ENCODE measurements around the gene PLPP2. TPM values are rescaled to one million over a fixed set of nuclear protein-coding genes. Genes with fewer than 3 reads are reported as not detected.

Gene PLPP2
- total and polyA plus RNA-seq, 2 of the 13 experiments (the other 11 are each of a cell fraction or from before 2014, with no cell fraction given), result not detected

GRCh38 chr19:315811-316210, 24.6 kb upstream of the PLPP2 start:
- ATAC-seq, result no peak
- H4K20me1 ChIP-seq (ENCODE audit: insufficient read depth, low read length), result 0 out of 2 replicates have a peak, but pooled peaks cover 7% of the 10 kb centered on the region
- intact Hi-C loops (cut with micrococcal nuclease; ENCODE audit: unreplicated experiment) (no loop called here), in situ Hi-C loops (cut with HindIII; ENCODE audit: extremely low pct_ligation_motif_present, low pct_unique_long_range_greater_than_20kb) (no loop called here)
- TF ChIP-seq ZNF317 (CRISPR knock-in tag; IDR thresholded peaks at IDR 0.05) (peak; percentile 70; the same call in 1 of the 2 replicates), NFE2 (CRISPR knock-in tag; IDR thresholded peaks at IDR 0.05) (no peak)
- no peaks in the 10 kb centered on the region for H3K9me3 ChIP-seq (ENCODE audit: low read length)
- no peak for DNase-seq (ENCODE audit: low spot score)
- peaks cover 16 to 35% of the 10 kb centered on the region in 2 experiments for H3K36me3 ChIP-seq (replicated peaks in 1 of 2; ENCODE audit: control insufficient read depth in 1 of 2, insufficient read depth in 2 of 2, low read length in 2 of 2)
- H3K27ac ChIP-seq (ENCODE audit: extremely low read length, insufficient read depth, low read length), result no peak overlapping the region
- H3K79me2 ChIP-seq (ENCODE audit: insufficient read depth, low read length), result no peaks in the 10 kb centered on the region
- no peak overlapping the region for H3K9ac ChIP-seq (ENCODE audit: insufficient read depth, low read depth, low read length)
- H3K4me1 ChIP-seq (ENCODE audit: insufficient read depth, low read length), result no peaks in the 10 kb centered on the region
- WGBS (ENCODE audit: low lambda C conversion rate), result 94% methylated on average over 8 of the region's 8 CpGs
- no peak overlapping the region for H3K4me3 ChIP-seq (replicated peaks in 1 of 3; ENCODE audit: insufficient read depth in 1 of 3, low read depth in 2 of 3, low read length in 3 of 3)
- H3K27me3 ChIP-seq (ENCODE audit: control insufficient read depth in 1 of 2, insufficient read depth in 2 of 2, low read length in 2 of 2), result no peaks in the 10 kb centered on the region
- ChIA-PET CTCF (ENCODE audit: low intra/inter-chr PET ratio, low total read pairs) (no interaction called here), POLR2A (no interaction called here)
- H2AFZ ChIP-seq (ENCODE audit: low read length), result no peak overlapping the region
- no peak overlapping the region for H3K4me2 ChIP-seq (ENCODE audit: low read depth, low read length)
- no TSS peak for BruUV-seq (replicated peaks)
- FAIRE-seq, result no peak

- no peak overlapping the region for H3K4me2 ChIP-seq (ENCODE audit: low read depth, low read length)
- ATAC-seq, result no peak; the same call in 2 of the 3 replicates
- FAIRE-seq, result no peak
- TF ChIP-seq ZNF33A (CRISPR knock-in tag; IDR thresholded peaks at IDR 0.05; ENCODE audit: borderline replicate concordance), result no peak
- TF ChIP-seq ZNF615 (CRISPR knock-in tag; IDR thresholded peaks at IDR 0.05; ENCODE audit: borderline replicate concordance), result no peak
- TF ChIP-seq ZMYM2 (CRISPR knock-in tag; IDR thresholded peaks at IDR 0.05), result no peak
- no peak for TF ChIP-seq ZNF678 (CRISPR knock-in tag; IDR thresholded peaks at IDR 0.05)
- TF ChIP-seq NCOA2 (CRISPR knock-in tag; IDR thresholded peaks at IDR 0.05), result no peak
- TF ChIP-seq MLLT10 (CRISPR knock-in tag; IDR thresholded peaks at IDR 0.05), result no peak
- TF ChIP-seq HOXA7 (CRISPR knock-in tag; IDR thresholded peaks at IDR 0.05), result no peak
- no peak for TF ChIP-seq ZNF609 (CRISPR knock-in tag; IDR thresholded peaks at IDR 0.05; ENCODE audit: borderline replicate concordance)
- no peak for TF ChIP-seq HMGA1 (CRISPR knock-in tag; conservative IDR thresholded peaks at IDR 0.05)
- no peak for TF ChIP-seq IRF2 (CRISPR knock-in tag; IDR thresholded peaks at IDR 0.05)
- TF ChIP-seq KDM6A (CRISPR knock-in tag; IDR thresholded peaks at IDR 0.05; ENCODE audit: low read depth), result no peak
- no peak for TF ChIP-seq JUN (CRISPR knock-in tag; IDR thresholded peaks at IDR 0.05)
- no peaks in the 10 kb centered on the region for H3K79me2 ChIP-seq (ENCODE audit: insufficient read depth, low read length)
- no peak overlapping the region for H3K27ac ChIP-seq (ENCODE audit: extremely low read length, insufficient read depth, low read length)
- 98% methylated on average over 21 of the region's 22 CpGs for WGBS (ENCODE audit: low lambda C conversion rate)
- H3K27me3 ChIP-seq (ENCODE audit: control insufficient read depth in 1 of 2, insufficient read depth in 2 of 2, low read length in 2 of 2), result no peaks in the 10 kb centered on the region
- H3K4me3 ChIP-seq (replicated peaks in 1 of 3; ENCODE audit: insufficient read depth in 1 of 3, low read depth in 2 of 3, low read length in 3 of 3), result no peak overlapping the region
- ChIA-PET CTCF (ENCODE audit: low intra/inter-chr PET ratio, low total read pairs) (no interaction called here), POLR2A (no interaction called here)
- H3K9ac ChIP-seq (ENCODE audit: insufficient read depth, low read depth, low read length), result no peak overlapping the region
- no peak overlapping the region for H2AFZ ChIP-seq (ENCODE audit: low read length)
- no peak for DNase-seq (ENCODE audit: low spot score)
- H3K36me3 ChIP-seq (replicated peaks in 1 of 2; ENCODE audit: control insufficient read depth in 1 of 2, insufficient read depth in 2 of 2, low read length in 2 of 2), result peaks cover 19 to 32% of the 10 kb centered on the region in 2 experiments
- H3K4me1 ChIP-seq (ENCODE audit: insufficient read depth, low read length), result no peaks in the 10 kb centered on the region
- in situ Hi-C loops (cut with HindIII; ENCODE audit: extremely low pct_ligation_motif_present, low pct_unique_long_range_greater_than_20kb) (no loop called here), intact Hi-C loops (cut with micrococcal nuclease; ENCODE audit: unreplicated experiment) (no loop called here)
- H3K9me3 ChIP-seq (ENCODE audit: low read length), result no peaks in the 10 kb centered on the region
- H4K20me1 ChIP-seq (ENCODE audit: insufficient read depth, low read length), result 0 out of 2 replicates have a peak, but pooled peaks cover 7% of the 10 kb centered on the region
- no TSS peak for BruUV-seq (replicated peaks)
Observed at GRCh38 chr19:313988-314815, 23.0 kb upstream of the PLPP2 start.
